Breast epithelium (tissue), 4 donors: ENCODE measurements around the gene PLEKHG1. TPM values are rescaled to one million over a fixed set of nuclear protein-coding genes. Genes with fewer than 3 reads are reported as not detected.
A peak's percentile ranks its signal among the peaks of the same experiment; 100 is the strongest.

Experiments used
- DNase-seq, 2 donors: peaks; one replicate each; pipeline ENCODE4 v3.0.0-alpha.2; 2019; ENCODE audit warnings: low spot score in 2 of 2
- H3K27ac ChIP-seq, 2 donors: fragments of 200-600 bp; sonication (generic) in 1 of 2; one replicate each; pipeline ENCODE4 v1.5.1; 2016 to 2019; ENCODE audit warnings: mild to moderate bottlenecking in 1 of 2
- H3K27me3 ChIP-seq, 2 donors: fragments of 200-600 bp; sonication (generic) in 1 of 2; one replicate each; pipeline versions ENCODE4 v1.5.1 to v1.6.0; 2017 to 2019; ENCODE audit warnings: control low read depth in 1 of 2, mild to moderate bottlenecking in 1 of 2
- H3K36me3 ChIP-seq: fragments of 200-600 bp; one replicate; pipeline ENCODE4 v1.5.1; 2019
- H3K4me1 ChIP-seq, 2 donors: fragments of 200-600 bp; sonication (generic); one replicate each; pipeline ENCODE4 v1.5.1; 2016 to 2019; ENCODE audit warnings: control low read depth in 1 of 2
- H3K4me3 ChIP-seq, 3 donors: fragments of 200-600 bp; sonication (generic); 1 replicate in 2 of 3; 2 replicates in 1 of 3; pipeline ENCODE4 v1.5.1; 2016 to 2019; ENCODE audit warnings: mild to moderate bottlenecking in 3 of 3, moderate library complexity in 2 of 3
- H3K9me3 ChIP-seq, 2 donors: fragments of 200-600 bp; sonication (generic) in 1 of 2; one replicate each; pipeline ENCODE4 v1.5.1; 2016 to 2019; ENCODE audit warnings: control low read depth in 1 of 2
- CTCF ChIP-seq, 3 donors: fragments of 450-650 bp; IDR thresholded peaks; one replicate each; pipeline ENCODE4 v1.5.1; 2016 to 2017; ENCODE audit warnings: antibody characterized with exemption in 3 of 3, mild to moderate bottlenecking in 3 of 3, moderate library complexity in 3 of 3
- POLR2A ChIP-seq: fragments of 450-650 bp; IDR thresholded peaks from one replicate; pipeline ENCODE4 v1.6.1; 2016; ENCODE audit warnings: antibody characterized with exemption, mild to moderate bottlenecking, moderate library complexity
- POLR2AphosphoS5 ChIP-seq, 3 donors: sonication (generic); formaldehyde crosslinking; IDR thresholded peaks; one replicate each; pipeline ENCODE4 v1.6.1; 2017; ENCODE audit warnings: antibody characterized with exemption in 3 of 3
- intact Hi-C: fragments of 100-400 bp; cut with DNase I; formaldehyde crosslinking; loops from one replicate; pipeline ENCODE4 v1.15.1; 2023; ENCODE audit warnings: low total_unique reads
- total RNA-seq, 3 donors: library from RNA; depleted of rRNA; stranded (reverse); fragments of >200 nt; gene quantifications; one replicate each; pipeline ENCODE4 v1.1.0, GENCODE V29; 2016

The PLEKHG1 gene
- total RNA-seq, 3 donors from 2014 or later: 26.4 to 77.0 (median 40.2) TPM

GRCh38 chr6:150600301-150601017 lies 774 bp downstream of the PLEKHG1 start:
- intact Hi-C loops: no loop called here
- H3K4me1 ChIP-seq: peaks cover 0 to 7% of the 10 kb centered on the region in 2 donors
- peak; percentile 69 to 73 for DNase-seq
- TF ChIP-seq POLR2AphosphoS5 (IDR thresholded peaks at IDR 0.05) (peak in 2 of 3 donors; percentile 31 to 48), CTCF (IDR thresholded peaks at IDR 0.05) (peak; percentile 43 to 63 (median 56)), POLR2A (no peak)
- no peaks in the 10 kb centered on the region for H3K36me3 ChIP-seq
- no peaks in the 10 kb centered on the region for H3K9me3 ChIP-seq
- peak overlapping the region; percentile 83 to 89 (median 83) for H3K4me3 ChIP-seq
- no peaks in the 10 kb centered on the region for H3K27me3 ChIP-seq
- H3K27ac ChIP-seq: peak overlapping the region; percentile 81 to 89

GRCh38 chr6:150601439-150601838 lies 1.8 kb downstream of the PLEKHG1 start:
- DNase-seq: no peak
- H3K4me1 ChIP-seq: peaks cover 0 to 7% of the 10 kb centered on the region in 2 donors
- H3K9me3 ChIP-seq: no peaks in the 10 kb centered on the region
- H3K4me3 ChIP-seq: peak overlapping the region; percentile 83 to 89 (median 83)
- H3K27ac ChIP-seq: peak overlapping the region; percentile 81 to 89
- no peaks in the 10 kb centered on the region for H3K36me3 ChIP-seq
- no peak for TF ChIP-seq POLR2A
- TF ChIP-seq POLR2AphosphoS5 (IDR thresholded peaks at IDR 0.05): no peak
- TF ChIP-seq CTCF (IDR thresholded peaks at IDR 0.05): no peak
- intact Hi-C loops: no loop called here
- no peaks in the 10 kb centered on the region for H3K27me3 ChIP-seq

- no peak overlapping the region for H3K4me3 ChIP-seq
- H3K27ac ChIP-seq: no peak overlapping the region
- no peak for TF ChIP-seq POLR2A
- TF ChIP-seq POLR2AphosphoS5 (IDR thresholded peaks at IDR 0.05): no peak
- TF ChIP-seq CTCF (IDR thresholded peaks at IDR 0.05): no peak
- no peaks in the 10 kb centered on the region for H3K27me3 ChIP-seq
- no peaks in the 10 kb centered on the region for H3K9me3 ChIP-seq
- intact Hi-C loops: no loop called here
- H3K36me3 ChIP-seq: no peaks in the 10 kb centered on the region
- peaks cover 0 to 7% of the 10 kb centered on the region in 2 donors for H3K4me1 ChIP-seq
- no peak for DNase-seq
Measured at GRCh38 chr6:150603176-150603575, 3.5 kb downstream of the PLEKHG1 start.

GRCh38 chr6:150604467-150604866 lies 4.8 kb downstream of the PLEKHG1 start:
- TF ChIP-seq POLR2A (no peak), POLR2AphosphoS5 (IDR thresholded peaks at IDR 0.05) (no peak), CTCF (IDR thresholded peaks at IDR 0.05) (no peak)
- Histone ChIP-seq H3K27ac (no peak overlapping the region), H3K36me3 (no peaks in the 10 kb centered on the region), H3K4me3 (no peak overlapping the region), H3K4me1 (peaks cover 0 to 7% of the 10 kb centered on the region in 2 donors), H3K27me3 (no peaks in the 10 kb centered on the region), H3K9me3 (no peaks in the 10 kb centered on the region)
- intact Hi-C loops: no loop called here
- no peak for DNase-seq

GRCh38 chr6:150605333-150605732 lies 5.6 kb downstream of the PLEKHG1 start:
- TF ChIP-seq POLR2AphosphoS5 (IDR thresholded peaks at IDR 0.05): no peak
- no peak for TF ChIP-seq POLR2A
- TF ChIP-seq CTCF (IDR thresholded peaks at IDR 0.05): no peak
- Histone ChIP-seq H3K4me1 (peaks cover 0 to 7% of the 10 kb centered on the region in 2 donors), H3K4me3 (no peak overlapping the region), H3K36me3 (no peaks in the 10 kb centered on the region), H3K27ac (no peak overlapping the region), H3K27me3 (no peaks in the 10 kb centered on the region), H3K9me3 (no peaks in the 10 kb centered on the region)
- intact Hi-C loops: no loop called here
- DNase-seq: no peak
